ENCODE results near the gene CCDC77. TPM values are rescaled to one million over a fixed set of nuclear protein-coding genes. Genes with fewer than 3 reads are reported as not detected.
"Not testable (repeated sequence)": the region's sequence is repeated elsewhere in the genome, so short reads cannot be mapped to it uniquely, and the experiment has no call there.

CCDC77 gene
- polyA plus RNA-seq (2013, experiment 1 of 4) = 47.8 TPM
- polyA plus RNA-seq (2013, experiment 2 of 4) = 38.9 TPM
- polyA plus RNA-seq (2013, experiment 3 of 4) = 37.0 TPM
- 35.3 TPM for polyA plus RNA-seq (2013, experiment 4 of 4)

- Histone ChIP-seq H3K4me3 (ENCODE audit: insufficient read depth, low read depth, low read length) (peak within 1 kb of the TSS; percentile 89), H3K27ac (ENCODE audit: insufficient read depth, low read depth, low read length, poor library complexity, severe bottlenecking) (peak within 1 kb of the TSS; percentile 84), H3K9me3 (ENCODE audit: control insufficient read depth, low read length) (no peaks in the 10 kb centered on the region), H3K4me1 (ENCODE audit: control insufficient read depth, insufficient read depth, low read length) (peaks cover 5% of the 10 kb centered on the region), H3K27me3 (ENCODE audit: control insufficient read depth, insufficient read depth, low read length, poor library complexity, severe bottlenecking) (no peaks in the 10 kb centered on the region), H3K36me3 (ENCODE audit: control insufficient read depth, insufficient read depth, low read length) (peaks cover 5% of the 10 kb centered on the region)
- WGBS, 2 experiments = 0 to 1% methylated on average over 45 of the region's 45 CpGs
Observed at GRCh38 chr12:401235-402028, at the start of gene CCDC77. CCDC77 (plus strand) TSS chr12:401644; CDS start chr12:409384, 7,740 bp downstream.

GRCh38 chr12:356276-356988 is 45.0 kb upstream of the CCDC77 start:
- WGBS, 2 experiments = 93% methylated on average over 7 of the region's 7 CpGs
- Histone ChIP-seq H3K27ac (ENCODE audit: insufficient read depth, low read depth, low read length, poor library complexity, severe bottlenecking) (no peak overlapping the region), H3K4me3 (ENCODE audit: insufficient read depth, low read depth, low read length) (no peak overlapping the region), H3K9me3 (ENCODE audit: control insufficient read depth, low read length) (no peaks in the 10 kb centered on the region), H3K4me1 (ENCODE audit: control insufficient read depth, insufficient read depth, low read length) (no peaks in the 10 kb centered on the region), H3K27me3 (ENCODE audit: control insufficient read depth, insufficient read depth, low read length, poor library complexity, severe bottlenecking) (no peaks in the 10 kb centered on the region), H3K36me3 (ENCODE audit: control insufficient read depth, insufficient read depth, low read length) (peaks cover 50% of the 10 kb centered on the region)

- no peaks in the 10 kb centered on the region for H3K4me1 ChIP-seq (ENCODE audit: control insufficient read depth, insufficient read depth, low read length)
- peaks cover 43% of the 10 kb centered on the region for H3K36me3 ChIP-seq (ENCODE audit: control insufficient read depth, insufficient read depth, low read length)
- no peak overlapping the region for H3K27ac ChIP-seq (ENCODE audit: insufficient read depth, low read depth, low read length, poor library complexity, severe bottlenecking)
- H3K27me3 ChIP-seq (ENCODE audit: control insufficient read depth, insufficient read depth, low read length, poor library complexity, severe bottlenecking) = no peaks in the 10 kb centered on the region
- no peaks in the 10 kb centered on the region for H3K9me3 ChIP-seq (ENCODE audit: control insufficient read depth, low read length)
- no peak overlapping the region for H3K4me3 ChIP-seq (ENCODE audit: insufficient read depth, low read depth, low read length)
- 97 to 100% methylated on average over 1 of the region's 1 CpG for WGBS, 2 experiments
Observed at GRCh38 chr12:359091-359490, 42.4 kb upstream of the CCDC77 start.

GRCh38 chr12:366820-367219 is 34.6 kb upstream of the CCDC77 start:
- Histone ChIP-seq H3K36me3 (ENCODE audit: control insufficient read depth, insufficient read depth, low read length) (peaks cover 39% of the 10 kb centered on the region), H3K27ac (ENCODE audit: insufficient read depth, low read depth, low read length, poor library complexity, severe bottlenecking) (no peak overlapping the region), H3K4me3 (ENCODE audit: insufficient read depth, low read depth, low read length) (no peak overlapping the region), H3K27me3 (ENCODE audit: control insufficient read depth, insufficient read depth, low read length, poor library complexity, severe bottlenecking) (no peaks in the 10 kb centered on the region), H3K4me1 (ENCODE audit: control insufficient read depth, insufficient read depth, low read length) (no peaks in the 10 kb centered on the region), H3K9me3 (ENCODE audit: control insufficient read depth, low read length) (no peaks in the 10 kb centered on the region)
- WGBS, 2 experiments = 85 to 94% methylated on average over 1 to 2 of the region's 2 CpGs

- H3K27me3 ChIP-seq (ENCODE audit: control insufficient read depth, insufficient read depth, low read length, poor library complexity, severe bottlenecking) = no peaks in the 10 kb centered on the region
- WGBS, 2 experiments = no CpG with 5 or more reads among the region's 1 CpG
- H3K4me3 ChIP-seq (ENCODE audit: insufficient read depth, low read depth, low read length) = no peak overlapping the region
- no peak overlapping the region for H3K27ac ChIP-seq (ENCODE audit: insufficient read depth, low read depth, low read length, poor library complexity, severe bottlenecking)
- peaks cover 31% of the 10 kb centered on the region for H3K36me3 ChIP-seq (ENCODE audit: control insufficient read depth, insufficient read depth, low read length)
- no peaks in the 10 kb centered on the region for H3K4me1 ChIP-seq (ENCODE audit: control insufficient read depth, insufficient read depth, low read length)
- no peaks in the 10 kb centered on the region for H3K9me3 ChIP-seq (ENCODE audit: control insufficient read depth, low read length)
Observed at GRCh38 chr12:367972-368371, 33.5 kb upstream of the CCDC77 start.

GRCh38 chr12:370739-371485 is 30.5 kb upstream of the CCDC77 start:
- H3K27me3 ChIP-seq (ENCODE audit: control insufficient read depth, insufficient read depth, low read length, poor library complexity, severe bottlenecking); H3K9me3 ChIP-seq (ENCODE audit: control insufficient read depth, low read length); H3K4me3 ChIP-seq (ENCODE audit: insufficient read depth, low read depth, low read length); H3K27ac ChIP-seq (ENCODE audit: insufficient read depth, low read depth, low read length, poor library complexity, severe bottlenecking); H3K4me1 ChIP-seq (ENCODE audit: control insufficient read depth, insufficient read depth, low read length): not testable (repeated sequence)
- WGBS, 2 experiments = 96 to 97% methylated on average over 3 to 4 of the region's 5 CpGs
- H3K36me3 ChIP-seq (ENCODE audit: control insufficient read depth, insufficient read depth, low read length) = peaks cover 25% of the 10 kb centered on the region

- no peak overlapping the region for H3K27ac ChIP-seq (ENCODE audit: insufficient read depth, low read depth, low read length, poor library complexity, severe bottlenecking)
- H3K36me3 ChIP-seq (ENCODE audit: control insufficient read depth, insufficient read depth, low read length) = no peaks in the 10 kb centered on the region
- H3K4me3 ChIP-seq (ENCODE audit: insufficient read depth, low read depth, low read length) = no peak overlapping the region
- no peaks in the 10 kb centered on the region for H3K4me1 ChIP-seq (ENCODE audit: control insufficient read depth, insufficient read depth, low read length)
- no peaks in the 10 kb centered on the region for H3K27me3 ChIP-seq (ENCODE audit: control insufficient read depth, insufficient read depth, low read length, poor library complexity, severe bottlenecking)
- 82 to 92% methylated on average over 4 of the region's 4 CpGs for WGBS, 2 experiments
- no peaks in the 10 kb centered on the region for H3K9me3 ChIP-seq (ENCODE audit: control insufficient read depth, low read length)
Observed at GRCh38 chr12:386651-387050, 14.8 kb upstream of the CCDC77 start.

- 23 to 25% methylated on average over 2 of the region's 2 CpGs for WGBS, 2 experiments
- no peaks in the 10 kb centered on the region for H3K4me1 ChIP-seq (ENCODE audit: control insufficient read depth, insufficient read depth, low read length)
- H3K27me3 ChIP-seq (ENCODE audit: control insufficient read depth, insufficient read depth, low read length, poor library complexity, severe bottlenecking) = no peaks in the 10 kb centered on the region
- H3K9me3 ChIP-seq (ENCODE audit: control insufficient read depth, low read length) = no peaks in the 10 kb centered on the region
- peak overlapping the region; percentile 85 for H3K4me3 ChIP-seq (ENCODE audit: insufficient read depth, low read depth, low read length)
- H3K36me3 ChIP-seq (ENCODE audit: control insufficient read depth, insufficient read depth, low read length) = no peaks in the 10 kb centered on the region
- no peak overlapping the region for H3K27ac ChIP-seq (ENCODE audit: insufficient read depth, low read depth, low read length, poor library complexity, severe bottlenecking)
Observed at GRCh38 chr12:388012-388411, 13.4 kb upstream of the CCDC77 start.

GRCh38 chr12:388541-389141 is 12.8 kb upstream of the CCDC77 start:
- WGBS, 2 experiments = 1 to 2% methylated on average over 35 of the region's 35 CpGs
- no peaks in the 10 kb centered on the region for H3K27me3 ChIP-seq (ENCODE audit: control insufficient read depth, insufficient read depth, low read length, poor library complexity, severe bottlenecking)
- no peaks in the 10 kb centered on the region for H3K4me1 ChIP-seq (ENCODE audit: control insufficient read depth, insufficient read depth, low read length)
- H3K4me3 ChIP-seq (ENCODE audit: insufficient read depth, low read depth, low read length) = peak overlapping the region; percentile 85
- no peaks in the 10 kb centered on the region for H3K36me3 ChIP-seq (ENCODE audit: control insufficient read depth, insufficient read depth, low read length)
- no peaks in the 10 kb centered on the region for H3K9me3 ChIP-seq (ENCODE audit: control insufficient read depth, low read length)
- H3K27ac ChIP-seq (ENCODE audit: insufficient read depth, low read depth, low read length, poor library complexity, severe bottlenecking) = peak overlapping the region; percentile 99

All from ectodermal cell (in vitro differentiated cells).